ENCODE measurements around the gene YPEL2. TPM values are rescaled to one million over a fixed set of nuclear protein-coding genes. Genes with fewer than 3 reads are reported as not detected.

YPEL2 gene
- total RNA-seq, 4 donors from 2014 or later: 16.5 to 24.1 (median 21.8) TPM

DNA sequence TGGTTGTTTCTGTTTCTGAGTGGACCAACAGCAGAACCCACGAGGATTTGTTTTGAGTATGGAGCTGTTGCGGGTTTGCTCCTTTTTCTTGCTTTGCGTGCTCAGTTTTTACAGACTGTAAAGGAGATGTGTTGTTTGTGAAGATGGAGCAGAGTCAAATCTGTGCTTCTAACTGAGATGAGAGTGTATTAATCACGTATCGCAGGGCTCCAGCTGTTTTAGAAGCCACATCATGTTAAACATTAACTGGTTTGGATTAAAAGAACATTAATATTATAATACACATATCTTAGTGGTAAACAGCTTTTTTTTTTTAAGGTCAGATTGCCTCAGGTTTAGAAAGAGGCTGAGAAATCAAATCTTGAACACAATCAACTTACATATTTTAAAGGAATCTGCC is 69.4 kb downstream of the YPEL2 start:
- no peak for DNase-seq
- Histone ChIP-seq H3K4me3 (no peak overlapping the region), H3K9me3 (no peaks in the 10 kb centered on the region), H3K27me3 (no peaks in the 10 kb centered on the region), H3K4me1 (no peaks in the 10 kb centered on the region), H3K36me3 (peaks cover 0 to 42% (median 0%) of the 10 kb centered on the region in 3 donors), H3K27ac (no peak overlapping the region)
- TF ChIP-seq, protein P1, sequence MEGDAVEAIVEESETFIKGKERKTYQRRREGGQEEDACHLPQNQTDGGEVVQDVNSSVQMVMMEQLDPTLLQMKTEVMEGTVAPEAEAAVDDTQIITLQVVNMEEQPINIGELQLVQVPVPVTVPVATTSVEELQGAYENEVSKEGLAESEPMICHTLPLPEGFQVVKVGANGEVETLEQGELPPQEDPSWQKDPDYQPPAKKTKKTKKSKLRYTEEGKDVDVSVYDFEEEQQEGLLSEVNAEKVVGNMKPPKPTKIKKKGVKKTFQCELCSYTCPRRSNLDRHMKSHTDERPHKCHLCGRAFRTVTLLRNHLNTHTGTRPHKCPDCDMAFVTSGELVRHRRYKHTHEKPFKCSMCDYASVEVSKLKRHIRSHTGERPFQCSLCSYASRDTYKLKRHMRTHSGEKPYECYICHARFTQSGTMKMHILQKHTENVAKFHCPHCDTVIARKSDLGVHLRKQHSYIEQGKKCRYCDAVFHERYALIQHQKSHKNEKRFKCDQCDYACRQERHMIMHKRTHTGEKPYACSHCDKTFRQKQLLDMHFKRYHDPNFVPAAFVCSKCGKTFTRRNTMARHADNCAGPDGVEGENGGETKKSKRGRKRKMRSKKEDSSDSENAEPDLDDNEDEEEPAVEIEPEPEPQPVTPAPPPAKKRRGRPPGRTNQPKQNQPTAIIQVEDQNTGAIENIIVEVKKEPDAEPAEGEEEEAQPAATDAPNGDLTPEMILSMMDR (IDR thresholded peaks at IDR 0.05): no peak
- TF ChIP-seq POLR2A (IDR thresholded peaks at IDR 0.05): no peak

- Histone ChIP-seq H3K27ac (no peak overlapping the region), H3K27me3 (no peaks in the 10 kb centered on the region), H3K4me1 (no peaks in the 10 kb centered on the region), H3K4me3 (no peak overlapping the region), H3K9me3 (no peaks in the 10 kb centered on the region), H3K36me3 (peaks cover 0 to 40% (median 0%) of the 10 kb centered on the region in 3 donors)
- TF ChIP-seq, protein P1 (IDR thresholded peaks at IDR 0.05): no peak
- TF ChIP-seq POLR2A (IDR thresholded peaks at IDR 0.05): no peak
- DNase-seq: no peak
Measured at GRCh38 chr17:59401274-59401673, 69.8 kb downstream of the YPEL2 start.

DNA sequence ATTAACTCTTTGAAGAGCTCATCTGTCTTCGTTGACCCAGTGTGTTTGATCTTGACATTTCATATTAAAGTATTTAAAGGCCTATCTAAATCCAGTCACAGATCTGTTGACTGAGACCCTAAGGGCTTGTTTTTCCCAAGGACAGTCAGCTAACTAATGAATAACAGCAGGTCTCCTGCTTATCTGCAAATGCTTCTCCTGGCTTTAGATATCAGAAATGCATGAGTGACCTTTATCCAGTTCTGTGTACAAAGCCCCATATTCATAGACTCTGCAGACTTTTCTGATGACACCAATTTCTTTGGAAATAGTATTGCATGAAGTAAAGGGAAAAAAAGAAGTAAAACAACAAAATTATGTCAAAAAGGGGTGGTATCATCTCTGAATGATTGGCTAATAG is 70.3 kb downstream of the YPEL2 start:
- peaks cover 0 to 35% (median 0%) of the 10 kb centered on the region in 3 donors for H3K36me3 ChIP-seq
- no peak overlapping the region for H3K27ac ChIP-seq
- DNase-seq: no peak

GRCh38 chr17:59402760-59403159 is 71.3 kb downstream of the YPEL2 start:
- peaks cover 0 to 25% (median 0%) of the 10 kb centered on the region in 3 donors for H3K36me3 ChIP-seq
- TF ChIP-seq, protein P1 (IDR thresholded peaks at IDR 0.05): no peak
- no peak for TF ChIP-seq POLR2A (IDR thresholded peaks at IDR 0.05)
- DNase-seq: no peak
- no peaks in the 10 kb centered on the region for H3K9me3 ChIP-seq
- no peak overlapping the region for H3K27ac ChIP-seq
- H3K27me3 ChIP-seq: no peaks in the 10 kb centered on the region
- H3K4me1 ChIP-seq: no peaks in the 10 kb centered on the region
- H3K4me3 ChIP-seq: no peak overlapping the region

More for the DNA sequence above, 70.3 kb downstream of the YPEL2 start:
- TF ChIP-seq, protein P1 (IDR thresholded peaks at IDR 0.05): no peak
- TF ChIP-seq POLR2A (IDR thresholded peaks at IDR 0.05): no peak
- H3K4me1 ChIP-seq: no peaks in the 10 kb centered on the region
- no peak overlapping the region for H3K4me3 ChIP-seq
- no peaks in the 10 kb centered on the region for H3K9me3 ChIP-seq
- H3K27me3 ChIP-seq: no peaks in the 10 kb centered on the region

GRCh38 chr17:59404471-59404870 is 73.0 kb downstream of the YPEL2 start:
- peaks cover 0 to 19% (median 0%) of the 10 kb centered on the region in 3 donors for H3K36me3 ChIP-seq
- no peak for DNase-seq
- no peak for TF ChIP-seq POLR2A (IDR thresholded peaks at IDR 0.05)
- TF ChIP-seq, protein P1 (IDR thresholded peaks at IDR 0.05): no peak
- no peaks in the 10 kb centered on the region for H3K27me3 ChIP-seq
- H3K9me3 ChIP-seq: no peaks in the 10 kb centered on the region
- no peaks in the 10 kb centered on the region for H3K4me1 ChIP-seq
- H3K4me3 ChIP-seq: no peak overlapping the region
- no peak overlapping the region for H3K27ac ChIP-seq

Measured in Peyer's patch (tissue), 4 donors.